H1 (cell line): ENCODE data around the gene UTP14C. TPM values are rescaled to one million over a fixed set of nuclear protein-coding genes. Genes with fewer than 3 reads are reported as not detected.

ENCODE experiments used
- CTCF ChIA-PET: fragments of 300-600 bp; sonication (Branson Sonifier 250); formaldehyde crosslinking; loops from one replicate; lab custom pipeline; 2021; ENCODE audit not compliant: partially characterized antibody; lab: Charles Lee
- POLR2A ChIA-PET: fragments of 300-600 bp; sonication (Branson Sonifier 250); formaldehyde crosslinking; loops from one replicate; lab custom pipeline; 2021; ENCODE audit warnings: inconsistent platforms; ENCODE audit not compliant: partially characterized antibody; lab: Charles Lee
- DNase-seq, 2 experiments: peaks; one replicate each; pipeline versions ENCODE4 v3.0.0 to v3.0.0-alpha.2; 2010 to 2022; ENCODE audit warnings: low spot score in 2 of 2, low read depth in 1 of 2, mixed read lengths in 1 of 2
- FAIRE-seq: peaks from 2 replicates; lab custom pipeline; 2011; peaks lifted over from hg19 to GRCh38; lab: Jason Lieb, UNC
- H2AFZ ChIP-seq: 2 replicates; pipeline ENCODE4 v1.8.1; 2012; ENCODE audit warnings: low read length, inconsistent platforms
- H2AK5ac ChIP-seq: 2 replicates; pipeline ENCODE4 v1.6.1; 2013; ENCODE audit warnings: low read depth, low read length
- H2BK120ac ChIP-seq: replicated peaks from 2 replicates; pipeline ENCODE3; 2013; ENCODE audit warnings: low read depth, low read length, inconsistent platforms
- H2BK12ac ChIP-seq: 2 replicates; pipeline ENCODE4 v1.6.1; 2013; ENCODE audit warnings: low read depth, low read length
- H2BK15ac ChIP-seq: 2 replicates; pipeline ENCODE4 v1.6.1; 2013; ENCODE audit warnings: low read length
- H2BK20ac ChIP-seq: 2 replicates; pipeline ENCODE4 v1.6.1; 2013; ENCODE audit warnings: low read length
- H2BK5ac ChIP-seq: 2 replicates; pipeline ENCODE4 v1.6.1; 2013; ENCODE audit warnings: low read depth, low read length
- H3K14ac ChIP-seq: 2 replicates; pipeline ENCODE4 v1.6.1; 2013; ENCODE audit warnings: inconsistent platforms; ENCODE audit not compliant: insufficient read length
- H3K18ac ChIP-seq: 2 replicates; pipeline ENCODE4 v1.6.1; 2013; ENCODE audit warnings: low read length; ENCODE audit errors: extremely low read depth
- H3K23ac ChIP-seq: 2 replicates; pipeline ENCODE4 v1.6.1; 2013; ENCODE audit warnings: inconsistent platforms; ENCODE audit not compliant: insufficient read length
- H3K23me2 ChIP-seq: 2 replicates; pipeline ENCODE4 v1.6.1; 2013; ENCODE audit warnings: low read depth, low read length
- H3K27ac ChIP-seq: 2 replicates; pipeline ENCODE4 v1.6.1; 2011; ENCODE audit warnings: low read depth, low read length, inconsistent platforms
- H3K27me3 ChIP-seq, 4 experiments: replicated peaks in 1 of 4; 1 replicate in 1 of 4; 2 replicates in 3 of 4; pipeline versions ENCODE4 v1.6.1 to v1.8.1; 2011 to 2013; ENCODE audit warnings: low read length in 3 of 4, mild to moderate bottlenecking in 3 of 4, inconsistent platforms in 2 of 4, mixed read lengths in 2 of 4, moderate library complexity in 1 of 4; ENCODE audit not compliant: control insufficient read depth in 3 of 4, insufficient read depth in 3 of 4; ENCODE audit errors: extremely low read depth in 1 of 4
- H3K36me3 ChIP-seq, 4 experiments: 2 replicates each; pipeline versions ENCODE4 v1.6.1 to v1.8.1; 2011 to 2013; ENCODE audit warnings: mild to moderate bottlenecking in 4 of 4, low read length in 3 of 4, moderate library complexity in 2 of 4, control low read depth in 1 of 4, inconsistent platforms in 1 of 4; ENCODE audit not compliant: insufficient read depth in 4 of 4, control insufficient read depth in 2 of 4
- H3K4ac ChIP-seq: replicated peaks from 2 replicates; pipeline ENCODE3; 2013; ENCODE audit warnings: low read length, low read depth, mixed read lengths, inconsistent platforms; ENCODE audit not compliant: insufficient read length
- H3K4me1 ChIP-seq, 4 experiments: replicated peaks in 1 of 4; 1 replicate in 1 of 4; 2 replicates in 3 of 4; pipeline versions ENCODE4 v1.6.1 to v1.8.1; 2011 to 2013; ENCODE audit warnings: low read length in 3 of 4, inconsistent platforms in 2 of 4, mixed read lengths in 1 of 4; ENCODE audit not compliant: insufficient read depth in 4 of 4, control insufficient read depth in 3 of 4
- H3K4me2 ChIP-seq, 2 experiments: 2 replicates each; pipeline versions ENCODE4 v1.6.1 to v1.8.1; 2011 to 2013; ENCODE audit warnings: low read depth in 2 of 2, low read length in 2 of 2, control low read depth in 1 of 2, inconsistent platforms in 1 of 2, mild to moderate bottlenecking in 1 of 2; ENCODE audit not compliant: insufficient read depth in 1 of 2
- H3K4me3 ChIP-seq, 4 experiments: fragments of 200-600, 300-600 bp in 1 of 4; sonication (generic), shearing (Covaris generic), sonication (Bioruptor Twin) in 1 of 4; 2 replicates each; pipeline versions ENCODE4 v1.5.1 to v1.8.1; 2011 to 2016; ENCODE audit warnings: low read length in 4 of 4, low read depth in 3 of 4, control low read depth in 2 of 4, inconsistent platforms in 2 of 4, mild to moderate bottlenecking in 2 of 4, mixed read lengths in 1 of 4, moderate library complexity in 1 of 4; ENCODE audit not compliant: insufficient read depth in 2 of 4; ENCODE audit errors: extremely low read depth in 1 of 4
- H3K56ac ChIP-seq: replicated peaks from 2 replicates; pipeline ENCODE3; 2013; ENCODE audit warnings: low read depth, mild to moderate bottlenecking, mixed read lengths, low read length, inconsistent platforms; ENCODE audit not compliant: insufficient read length
- H3K79me1 ChIP-seq: 2 replicates; pipeline ENCODE4 v1.6.1; 2013; ENCODE audit warnings: low read depth, low read length, control low read depth
- H3K79me2 ChIP-seq, 2 experiments: 2 replicates each; pipeline versions ENCODE4 v1.6.1 to v1.8.1; 2012 to 2013; ENCODE audit warnings: low read length in 2 of 2, mild to moderate bottlenecking in 2 of 2, inconsistent platforms in 1 of 2; ENCODE audit not compliant: insufficient read depth in 2 of 2, control insufficient read depth in 1 of 2
- H3K9ac ChIP-seq, 4 experiments: replicated peaks in 1 of 4; 1 replicate in 1 of 4; 2 replicates in 3 of 4; pipeline versions ENCODE4 v1.6.1 to v1.8.1; 2011 to 2013; ENCODE audit warnings: low read depth in 3 of 4, low read length in 3 of 4, control low read depth in 2 of 4, mild to moderate bottlenecking in 2 of 4, moderate library complexity in 2 of 4, inconsistent platforms in 1 of 4; ENCODE audit errors: extremely low read depth in 1 of 4
- H3K9me3 ChIP-seq, 2 experiments: 2 replicates each; pipeline versions ENCODE4 v1.6.1 to v1.8.1; 2012 to 2013; ENCODE audit warnings: mild to moderate bottlenecking in 2 of 2, moderate library complexity in 2 of 2, control low read depth in 1 of 2, inconsistent platforms in 1 of 2, low read depth in 1 of 2, low read length in 1 of 2, mixed read lengths in 1 of 2; ENCODE audit not compliant: insufficient read depth in 2 of 2
- H4K20me1 ChIP-seq, 2 experiments: replicated peaks in 1 of 2; 2 replicates each; pipeline versions ENCODE3 to v1.8.1; 2011 to 2013; ENCODE audit warnings: inconsistent platforms in 2 of 2, low read length in 2 of 2, mild to moderate bottlenecking in 1 of 2; ENCODE audit not compliant: insufficient read depth in 2 of 2, control insufficient read depth in 1 of 2
- H4K5ac ChIP-seq: 2 replicates; pipeline ENCODE4 v1.6.1; 2013; ENCODE audit warnings: low read length, low read depth, mixed read lengths, inconsistent platforms; ENCODE audit not compliant: insufficient read length
- H4K8ac ChIP-seq: 2 replicates; pipeline ENCODE4 v1.8.0; 2013; ENCODE audit warnings: mild to moderate bottlenecking, moderate library complexity, low read length, inconsistent platforms; ENCODE audit not compliant: insufficient read depth; ENCODE audit errors: extremely low read depth
- H4K91ac ChIP-seq: replicated peaks from 2 replicates; pipeline ENCODE3; 2013; ENCODE audit warnings: low read length, mixed read lengths, inconsistent platforms; ENCODE audit not compliant: insufficient read length
- BRCA1 ChIP-seq: IDR thresholded peaks from 2 replicates; pipeline ENCODE4 v1.6.1; 2012; ENCODE audit warnings: low read depth, low read length, improper control_type of control experiment
- HDAC2 ChIP-seq, 2 experiments: fragments of 300-600 bp in 1 of 2; sonication (generic) in 1 of 2; IDR thresholded peaks; 2 replicates each; pipeline ENCODE4 v1.6.1; 2011 to 2012; ENCODE audit warnings: low read depth in 2 of 2, low read length in 2 of 2, mild to moderate bottlenecking in 2 of 2, moderate library complexity in 2 of 2, borderline replicate concordance in 1 of 2, inconsistent platforms in 1 of 2
- HDAC6 ChIP-seq: IDR thresholded peaks from one replicate; pipeline ENCODE4 v1.7.1; 2012; ENCODE audit warnings: low read depth, mild to moderate bottlenecking, inconsistent platforms, low read length, moderate library complexity
- KDM1A ChIP-seq: fragments of 200-600, 300-600 bp; sonication (generic); IDR thresholded peaks from 2 replicates; pipeline ENCODE4 v1.7.1; 2016; ENCODE audit warnings: mild to moderate bottlenecking, low read length, borderline replicate concordance
- WGBS, 2 experiments: shearing (Covaris generic) in 1 of 2; methylation state at CpG; one replicate each; pipeline versions ENCODE4 v1.1.6 to v1.1.7; 2013 to 2015; ENCODE audit warnings: low lambda C conversion rate in 2 of 2, mixed read lengths in 2 of 2, inconsistent platforms in 1 of 2, low coverage in 1 of 2, missing lambda C conversion rate in 1 of 2; ENCODE audit not compliant: insufficient replicate concordance in 2 of 2, insufficient coverage in 1 of 2, insufficient read length in 1 of 2; ENCODE audit errors: extremely low coverage in 1 of 2, missing lambda C conversion rate in 1 of 2; 5-methylcytosine and 5-hydroxymethylcytosine counted together
- polyA plus RNA-seq, 7 experiments: library from polyadenylated mRNA; depleted of rRNA in 3 of 7; stranded (reverse) in 5 of 7; unstranded in 2 of 7; fragments of >200 nt in 5 of 7; fragments of 200-250 nt in 2 of 7; gene quantifications; 1 replicate in 5 of 7; 2 replicates in 1 of 7; 4 replicates in 1 of 7; pipeline versions ENCODE4 v1.2.1 to v1.2.3, GENCODE V29; 2011 to 2013; ENCODE audit warnings: missing spikeins in 2 of 7, mixed read lengths in 2 of 7
- total RNA-seq: library from RNA; stranded (reverse); fragmentation: NEBNext Ultra II Directional; extraction: Animal tissue kit (Norgen Biotek cat#: 25700); gene quantifications from 2 replicates; pipeline ENCODE4 v1.2.1, GENCODE V29; 2021

UTP14C gene
- total and polyA plus RNA-seq, 2 of the 8 experiments (the other 6 are each of a cell fraction or from before 2014, with no cell fraction given) = 6.8 to 22.7 TPM

- H3K4ac ChIP-seq = no peak overlapping the region
- 0 out of 2 replicates have a peak, but pooled peaks cover 3% of the 10 kb centered on the region for H3K79me1 ChIP-seq
- FAIRE-seq (no peak), DNase-seq (no peak)
- H3K4me3 ChIP-seq = no peak overlapping the region
- no peak overlapping the region for H3K4me2 ChIP-seq
- peaks cover 0 to 19% (median 13%) of the 10 kb centered on the region in 4 experiments; a peak in 5 of 7 replicates for H3K4me1 ChIP-seq
- peaks cover 2% of the 10 kb centered on the region; the same call in 1 of the 2 replicates for H3K23me2 ChIP-seq
- no peak overlapping the region for H3K23ac ChIP-seq
- no peak overlapping the region for H2BK12ac ChIP-seq
- ChIA-PET POLR2A (no interaction called here), CTCF (interaction anchor here (0.9 to 2.1 kb wide), 3 partner anchors 12 to 131 kb away, joined by 3 to 6 read pairs (median 3); no protein-coding TSS in a partner anchor)
- no peak overlapping the region for H2AK5ac ChIP-seq
- H4K91ac ChIP-seq = no peak overlapping the region
- H3K36me3 ChIP-seq = no peaks in the 10 kb centered on the region
- no peak overlapping the region for H2AFZ ChIP-seq
- no peak overlapping the region for H3K56ac ChIP-seq
- H3K9ac ChIP-seq = no peak overlapping the region
- H2BK15ac ChIP-seq = no peak overlapping the region
- H3K27me3 ChIP-seq = no peaks in the 10 kb centered on the region; a peak in 1 of 7 replicates
- H3K14ac ChIP-seq = no peak overlapping the region
- H3K27ac ChIP-seq = no peak overlapping the region
- H4K5ac ChIP-seq = no peak overlapping the region
- H4K20me1 ChIP-seq = no peaks in the 10 kb centered on the region
- 0 out of 2 replicates have a peak overlapping the region, but pooled peaks have one; percentile 26 for H2BK20ac ChIP-seq
- no peak overlapping the region for H2BK120ac ChIP-seq
- no peak overlapping the region for H3K18ac ChIP-seq
- no peaks in the 10 kb centered on the region for H3K79me2 ChIP-seq
- H2BK5ac ChIP-seq = 0 out of 2 replicates have a peak overlapping the region, but pooled peaks have one; percentile 5
- no peak overlapping the region for H4K8ac ChIP-seq
- 91% methylated on average over 4 of the region's 4 CpGs; no CpG with 5 or more reads in 1 of the 2 experiments for WGBS, 2 experiments
- no peaks in the 10 kb centered on the region for H3K9me3 ChIP-seq
- TF ChIP-seq KDM1A = no peak
- TF ChIP-seq HDAC2 (IDR thresholded peaks at IDR 0.05; ENCODE audit: borderline replicate concordance in 1 of 2, low read depth in 2 of 2, low read length in 2 of 2) = no peak
- no peak for TF ChIP-seq HDAC6
- TF ChIP-seq BRCA1 = no peak
Measured at GRCh38 chr13:51996641-51997040, 27.9 kb upstream of the UTP14C start.
